Panc1 (cell line): ENCODE measurements around the gene RHBG.

Experiments used
- TCF7L2 ChIP-seq: IDR thresholded peaks from 2 replicates; pipeline ENCODE4 v1.6.1; 2011; ENCODE audit warnings: mild to moderate bottlenecking, low read depth, low read length, inconsistent platforms
- TF ChIP-seq, protein P1 (sequence below): fragments of 450-650 bp; IDR thresholded peaks from 2 replicates; pipeline ENCODE4 v1.5.1; 2017; ENCODE audit warnings: mild to moderate bottlenecking
- TF ChIP-seq, protein P2 (sequence below), 2 experiments: IDR thresholded peaks; 2 replicates each; pipeline ENCODE4 v1.6.1; 2011 to 2012; ENCODE audit warnings: low read depth in 2 of 2, control low read depth in 1 of 2, low read length in 1 of 2, mild to moderate bottlenecking in 1 of 2, moderate library complexity in 1 of 2; ENCODE audit not compliant: insufficient read depth in 1 of 2

DNA sequence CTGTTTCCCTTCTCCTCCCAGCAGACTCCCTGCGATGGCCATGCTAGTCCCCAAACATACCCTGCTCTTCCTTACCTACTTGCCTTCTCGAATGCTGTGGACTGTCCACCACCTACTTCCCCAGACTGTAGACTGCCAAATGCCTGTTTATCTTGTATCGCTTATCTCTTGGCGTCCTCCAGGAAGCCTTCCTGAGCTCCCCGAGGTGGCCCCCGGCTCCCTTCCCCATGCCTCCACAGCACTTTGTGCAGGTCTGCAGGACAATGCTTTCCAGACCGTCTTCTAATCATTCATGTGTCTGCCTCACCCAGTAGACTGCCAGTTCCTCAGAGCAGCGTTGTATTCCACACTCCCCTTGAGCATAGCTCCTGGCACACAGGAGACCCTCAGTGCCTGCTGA lies 41.7 kb downstream of the RHBG start:
- TF ChIP-seq, protein P1, sequence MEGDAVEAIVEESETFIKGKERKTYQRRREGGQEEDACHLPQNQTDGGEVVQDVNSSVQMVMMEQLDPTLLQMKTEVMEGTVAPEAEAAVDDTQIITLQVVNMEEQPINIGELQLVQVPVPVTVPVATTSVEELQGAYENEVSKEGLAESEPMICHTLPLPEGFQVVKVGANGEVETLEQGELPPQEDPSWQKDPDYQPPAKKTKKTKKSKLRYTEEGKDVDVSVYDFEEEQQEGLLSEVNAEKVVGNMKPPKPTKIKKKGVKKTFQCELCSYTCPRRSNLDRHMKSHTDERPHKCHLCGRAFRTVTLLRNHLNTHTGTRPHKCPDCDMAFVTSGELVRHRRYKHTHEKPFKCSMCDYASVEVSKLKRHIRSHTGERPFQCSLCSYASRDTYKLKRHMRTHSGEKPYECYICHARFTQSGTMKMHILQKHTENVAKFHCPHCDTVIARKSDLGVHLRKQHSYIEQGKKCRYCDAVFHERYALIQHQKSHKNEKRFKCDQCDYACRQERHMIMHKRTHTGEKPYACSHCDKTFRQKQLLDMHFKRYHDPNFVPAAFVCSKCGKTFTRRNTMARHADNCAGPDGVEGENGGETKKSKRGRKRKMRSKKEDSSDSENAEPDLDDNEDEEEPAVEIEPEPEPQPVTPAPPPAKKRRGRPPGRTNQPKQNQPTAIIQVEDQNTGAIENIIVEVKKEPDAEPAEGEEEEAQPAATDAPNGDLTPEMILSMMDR: no peak
- TF ChIP-seq, protein P2, sequence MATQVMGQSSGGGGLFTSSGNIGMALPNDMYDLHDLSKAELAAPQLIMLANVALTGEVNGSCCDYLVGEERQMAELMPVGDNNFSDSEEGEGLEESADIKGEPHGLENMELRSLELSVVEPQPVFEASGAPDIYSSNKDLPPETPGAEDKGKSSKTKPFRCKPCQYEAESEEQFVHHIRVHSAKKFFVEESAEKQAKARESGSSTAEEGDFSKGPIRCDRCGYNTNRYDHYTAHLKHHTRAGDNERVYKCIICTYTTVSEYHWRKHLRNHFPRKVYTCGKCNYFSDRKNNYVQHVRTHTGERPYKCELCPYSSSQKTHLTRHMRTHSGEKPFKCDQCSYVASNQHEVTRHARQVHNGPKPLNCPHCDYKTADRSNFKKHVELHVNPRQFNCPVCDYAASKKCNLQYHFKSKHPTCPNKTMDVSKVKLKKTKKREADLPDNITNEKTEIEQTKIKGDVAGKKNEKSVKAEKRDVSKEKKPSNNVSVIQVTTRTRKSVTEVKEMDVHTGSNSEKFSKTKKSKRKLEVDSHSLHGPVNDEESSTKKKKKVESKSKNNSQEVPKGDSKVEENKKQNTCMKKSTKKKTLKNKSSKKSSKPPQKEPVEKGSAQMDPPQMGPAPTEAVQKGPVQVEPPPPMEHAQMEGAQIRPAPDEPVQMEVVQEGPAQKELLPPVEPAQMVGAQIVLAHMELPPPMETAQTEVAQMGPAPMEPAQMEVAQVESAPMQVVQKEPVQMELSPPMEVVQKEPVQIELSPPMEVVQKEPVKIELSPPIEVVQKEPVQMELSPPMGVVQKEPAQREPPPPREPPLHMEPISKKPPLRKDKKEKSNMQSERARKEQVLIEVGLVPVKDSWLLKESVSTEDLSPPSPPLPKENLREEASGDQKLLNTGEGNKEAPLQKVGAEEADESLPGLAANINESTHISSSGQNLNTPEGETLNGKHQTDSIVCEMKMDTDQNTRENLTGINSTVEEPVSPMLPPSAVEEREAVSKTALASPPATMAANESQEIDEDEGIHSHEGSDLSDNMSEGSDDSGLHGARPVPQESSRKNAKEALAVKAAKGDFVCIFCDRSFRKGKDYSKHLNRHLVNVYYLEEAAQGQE (IDR thresholded peaks at IDR 0.05; ENCODE audit: insufficient read depth in 1 of 2, low read depth in 2 of 2, low read length in 1 of 2): no peak
- no peak for TF ChIP-seq TCF7L2
